NCI-H1694 treated with DMSO at 0.1 percent for 48 hours (cell line): ENCODE data around the gene AHNAK.
"Not testable (repeated sequence)": the region's sequence is repeated elsewhere in the genome, so short reads cannot be mapped to it uniquely, and the experiment has no call there.

Source experiments
- DNase-seq: peaks from one replicate; lab custom pipeline; 2025; lab: John Stamatoyannopoulos, UW

Gene AHNAK

DNA sequence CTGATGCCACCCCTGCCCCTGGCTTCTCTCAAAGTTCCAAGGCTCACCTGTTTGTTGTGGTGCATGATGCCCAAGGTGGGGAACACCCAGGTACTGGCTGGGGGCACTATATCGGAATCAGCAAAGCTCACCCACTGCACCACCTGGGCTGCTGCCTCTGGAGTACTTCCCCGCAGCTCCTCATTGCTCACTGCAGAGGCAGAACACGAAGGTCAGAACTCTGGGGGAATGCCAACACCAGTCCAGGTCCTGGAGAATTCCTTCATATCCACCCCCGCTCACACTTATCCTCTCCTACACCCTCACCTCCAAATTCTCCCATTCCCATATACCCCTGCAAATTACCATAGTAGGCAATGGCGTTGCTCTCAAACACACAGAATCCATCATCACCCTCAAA lies 24.9 kb upstream of the AHNAK start:
- DNase-seq = not testable (repeated sequence)

DNA sequence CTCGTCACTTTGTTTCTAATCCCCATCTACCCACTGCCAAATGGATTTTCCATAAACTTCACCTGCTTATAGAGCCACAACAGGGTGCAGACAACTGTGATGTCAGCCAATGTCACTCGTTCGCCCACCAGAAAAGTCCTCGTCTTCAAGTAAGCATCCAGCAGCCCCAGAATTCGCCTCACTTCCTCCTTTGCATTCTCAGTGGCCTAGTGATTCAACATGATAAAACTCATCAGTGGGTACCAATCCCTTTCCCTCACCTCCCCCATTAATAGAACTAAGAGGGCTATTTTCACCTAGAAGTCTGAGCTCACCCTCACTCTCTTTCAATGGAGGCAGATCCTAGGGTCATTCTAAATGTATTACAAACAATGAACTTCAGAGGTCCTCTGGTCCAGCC lies 24.3 kb upstream of the AHNAK start:
- DNase-seq = not testable (repeated sequence)

DNA sequence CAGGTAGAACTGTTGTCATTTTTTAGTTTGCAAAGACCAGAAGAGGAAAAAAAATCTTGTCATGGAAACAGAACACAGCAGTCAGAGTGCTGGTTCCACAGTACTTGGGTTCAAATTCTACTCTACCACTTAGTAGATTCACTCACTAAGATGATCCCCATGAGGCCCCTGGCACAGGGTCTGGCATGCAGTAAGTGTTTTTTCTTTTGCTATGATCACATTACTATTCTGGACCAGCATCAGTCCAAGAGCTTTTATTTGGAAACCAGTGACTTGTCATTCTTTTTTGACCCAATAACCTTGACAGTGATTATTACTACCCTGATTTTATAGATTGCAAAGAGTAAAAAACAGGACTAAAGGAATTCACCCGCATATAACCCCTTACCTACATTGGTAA lies 23.0 kb upstream of the AHNAK start:
- no peak for DNase-seq

DNA sequence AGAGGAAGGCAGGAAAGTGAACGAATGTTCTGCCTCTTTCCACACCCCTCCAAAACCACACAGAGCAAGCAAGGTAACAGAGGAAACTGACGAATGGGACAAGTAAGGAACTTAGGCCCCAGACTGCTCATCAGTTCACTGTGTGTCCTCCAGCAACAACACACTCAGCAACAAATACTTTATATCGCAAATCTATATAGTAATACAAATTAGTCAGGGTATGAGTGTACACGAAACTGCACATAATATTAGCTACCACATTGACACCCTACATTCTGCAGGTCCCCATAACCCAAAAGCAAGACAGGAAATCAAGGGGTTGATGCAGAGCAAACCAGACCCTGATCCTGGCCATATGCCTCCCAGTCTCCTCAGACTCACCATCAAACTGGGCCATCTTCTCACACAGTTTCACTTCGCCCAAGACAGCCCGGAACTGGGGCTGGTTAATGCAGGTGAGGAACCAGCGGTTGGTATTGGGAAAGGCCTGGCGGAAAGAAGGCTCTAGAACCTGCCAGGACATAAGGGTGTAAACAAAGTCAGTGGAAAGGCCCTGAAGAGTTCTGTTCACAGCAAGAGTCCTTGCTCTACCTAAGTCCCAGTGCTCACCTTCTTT lies 20.5 kb upstream of the AHNAK start:
- no peak for DNase-seq

DNA sequence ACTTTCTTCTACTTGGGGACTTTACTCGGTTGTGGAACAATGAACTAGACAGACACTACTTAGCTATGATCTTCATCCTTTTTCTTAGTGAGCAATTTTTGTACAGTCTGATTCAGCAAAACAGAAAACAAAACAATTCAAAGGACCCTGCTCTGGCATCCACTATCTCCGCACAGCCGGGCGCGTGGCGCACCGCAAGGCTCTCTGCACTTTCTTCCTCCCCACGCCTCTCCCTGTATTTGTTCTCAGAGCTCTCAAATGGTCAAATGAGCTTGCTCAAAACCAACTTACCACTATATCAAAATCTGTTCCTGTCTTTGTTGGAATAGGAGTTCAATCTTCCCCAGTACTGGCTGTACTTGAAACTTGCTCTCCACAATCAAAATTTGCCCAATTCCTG lies 19.6 kb upstream of the AHNAK start:
- no peak for DNase-seq

DNA sequence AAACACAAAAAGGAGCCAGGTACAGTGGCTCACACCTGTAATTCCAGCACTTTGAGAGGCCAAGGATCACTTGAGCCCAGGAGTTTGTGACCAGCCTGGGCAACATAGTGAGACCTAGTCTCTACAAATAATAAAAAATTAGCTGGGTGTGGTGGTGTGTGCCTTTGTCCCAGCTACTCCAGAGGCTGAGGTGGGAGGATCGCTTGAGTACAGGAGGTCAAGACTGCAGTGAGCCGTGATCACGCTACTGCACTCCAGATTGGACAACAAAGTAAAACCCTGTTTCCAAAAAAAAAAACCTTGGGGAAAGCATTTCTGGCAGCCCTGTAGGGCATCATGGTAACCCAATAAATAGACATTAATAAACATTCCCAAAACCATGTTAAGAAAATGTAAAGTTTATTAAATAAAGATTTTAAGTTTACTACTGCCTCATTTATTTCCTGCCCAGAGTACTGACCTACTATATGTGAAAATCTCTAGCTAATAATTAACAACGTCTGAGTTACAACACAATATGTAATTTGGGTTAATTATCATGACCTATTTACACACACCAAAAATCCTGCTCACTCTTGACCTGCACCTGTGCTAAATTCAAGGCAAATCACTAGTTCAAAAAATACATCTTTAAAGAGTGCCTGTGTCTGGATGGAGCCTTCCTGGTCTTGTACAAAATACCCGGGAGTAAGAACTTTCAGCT lies 18.6 kb upstream of the AHNAK start:
- DNase-seq = no peak

DNA sequence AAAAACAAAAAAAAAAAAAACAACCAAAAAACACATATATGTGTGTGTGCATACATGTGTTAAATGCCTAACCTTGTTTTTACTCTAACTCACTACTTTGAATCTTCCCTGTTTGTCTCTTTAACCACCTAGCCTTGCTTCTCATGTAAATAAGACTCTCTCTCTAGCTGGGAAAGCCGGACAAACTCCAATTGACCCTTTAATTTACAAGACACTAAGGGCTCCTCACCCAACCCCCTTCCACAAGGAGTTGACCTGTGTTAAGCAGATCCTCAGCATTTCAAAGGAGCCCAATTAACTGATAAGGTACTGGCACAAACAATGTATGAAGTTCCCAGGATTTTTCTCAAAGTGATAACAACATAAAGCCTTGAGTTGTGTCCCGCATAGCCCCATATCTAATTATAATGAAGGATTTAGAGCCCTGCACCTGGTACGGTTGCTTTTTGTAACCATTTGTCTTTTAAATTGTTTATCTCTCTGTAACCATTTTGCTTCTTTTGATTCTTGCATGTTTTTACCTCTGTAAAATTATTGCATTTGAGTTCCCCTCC lies 15.1 kb upstream of the AHNAK start:
- not testable (repeated sequence) for DNase-seq

DNA sequence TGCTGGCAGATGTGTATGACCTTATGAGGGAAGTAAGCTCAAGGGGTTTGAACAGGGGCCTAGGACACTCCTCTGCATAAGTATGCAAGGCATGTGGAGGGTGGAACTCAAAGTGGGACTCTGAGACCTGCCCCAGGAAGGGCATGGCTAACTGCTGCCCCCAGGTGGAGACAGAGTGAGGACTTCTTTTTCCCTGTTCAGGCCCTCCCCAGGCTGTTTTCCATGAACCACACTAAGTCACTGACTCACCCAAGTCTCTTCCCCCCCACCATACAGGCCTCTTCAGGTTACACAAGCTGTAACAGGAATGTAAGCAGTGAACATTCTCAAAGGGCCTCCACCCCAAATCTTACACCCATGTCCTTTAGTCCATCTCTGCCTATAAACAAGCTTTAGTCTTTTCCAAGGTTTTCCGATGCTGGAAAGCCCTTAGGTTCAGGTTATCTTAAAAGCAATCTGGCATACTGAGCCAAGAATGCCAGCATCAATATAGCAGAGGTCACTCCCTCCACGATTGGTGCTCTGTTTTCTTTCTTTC lies 14.0 kb upstream of the AHNAK start:
- peak; percentile 33 for DNase-seq

DNA sequence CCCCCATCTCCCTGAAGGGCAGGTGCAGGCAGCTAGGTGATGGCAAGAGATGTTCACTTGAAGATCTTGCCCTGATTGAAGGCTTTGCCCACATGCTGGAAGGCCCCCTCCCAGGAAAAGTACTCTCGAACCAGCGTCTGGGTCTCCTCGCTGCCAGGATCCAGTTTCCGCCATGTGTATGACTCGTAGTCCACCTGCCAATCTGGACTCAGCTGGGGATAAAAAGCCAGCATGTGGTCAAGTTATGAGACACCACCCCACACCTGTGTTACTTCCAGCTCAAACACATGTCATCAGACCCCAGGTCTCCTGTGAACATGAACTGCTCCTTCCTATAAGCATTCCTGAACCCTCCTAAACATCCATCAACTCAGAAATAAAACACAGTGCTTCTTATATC lies 13.0 kb upstream of the AHNAK start:
- DNase-seq = not testable (repeated sequence)

DNA sequence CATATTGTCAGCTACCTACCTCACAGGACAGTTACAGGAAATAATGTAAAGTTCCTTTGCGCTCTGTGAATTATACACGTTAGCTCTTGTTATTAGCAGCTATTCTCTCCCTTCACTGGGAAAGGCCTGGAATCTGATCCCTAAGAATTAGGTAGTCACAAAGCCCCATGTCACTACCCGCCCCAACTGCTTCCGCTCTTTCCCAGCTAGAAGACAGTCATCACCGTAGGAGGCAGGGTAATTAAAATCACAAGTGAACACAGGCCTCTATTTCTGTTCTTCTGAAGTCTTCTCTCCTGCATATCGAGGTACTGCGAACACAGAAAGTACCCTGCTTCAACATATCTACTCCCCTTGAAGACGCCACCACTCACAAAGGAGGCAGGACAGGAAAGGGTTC lies 12.6 kb upstream of the AHNAK start:
- no peak for DNase-seq

DNA sequence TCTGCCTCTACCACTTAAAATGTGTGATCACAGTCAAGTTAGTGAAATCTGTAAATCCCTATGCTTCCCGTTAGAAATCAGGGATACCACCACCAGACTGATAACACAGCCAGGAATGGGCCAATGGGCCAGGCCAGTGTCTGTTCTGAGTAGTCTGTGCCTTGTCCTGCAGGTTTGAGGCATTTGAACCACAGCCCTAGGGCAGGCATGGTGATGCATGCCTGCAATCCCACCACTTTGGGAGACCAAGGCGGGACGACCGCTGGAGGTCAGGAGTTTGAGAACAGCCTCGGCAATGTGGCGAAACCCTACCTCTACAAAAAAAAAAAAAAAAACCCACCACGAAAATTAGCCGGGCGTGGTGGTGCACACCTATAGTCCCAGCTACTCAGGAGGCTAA lies 12.1 kb upstream of the AHNAK start:
- DNase-seq = no peak

DNA sequence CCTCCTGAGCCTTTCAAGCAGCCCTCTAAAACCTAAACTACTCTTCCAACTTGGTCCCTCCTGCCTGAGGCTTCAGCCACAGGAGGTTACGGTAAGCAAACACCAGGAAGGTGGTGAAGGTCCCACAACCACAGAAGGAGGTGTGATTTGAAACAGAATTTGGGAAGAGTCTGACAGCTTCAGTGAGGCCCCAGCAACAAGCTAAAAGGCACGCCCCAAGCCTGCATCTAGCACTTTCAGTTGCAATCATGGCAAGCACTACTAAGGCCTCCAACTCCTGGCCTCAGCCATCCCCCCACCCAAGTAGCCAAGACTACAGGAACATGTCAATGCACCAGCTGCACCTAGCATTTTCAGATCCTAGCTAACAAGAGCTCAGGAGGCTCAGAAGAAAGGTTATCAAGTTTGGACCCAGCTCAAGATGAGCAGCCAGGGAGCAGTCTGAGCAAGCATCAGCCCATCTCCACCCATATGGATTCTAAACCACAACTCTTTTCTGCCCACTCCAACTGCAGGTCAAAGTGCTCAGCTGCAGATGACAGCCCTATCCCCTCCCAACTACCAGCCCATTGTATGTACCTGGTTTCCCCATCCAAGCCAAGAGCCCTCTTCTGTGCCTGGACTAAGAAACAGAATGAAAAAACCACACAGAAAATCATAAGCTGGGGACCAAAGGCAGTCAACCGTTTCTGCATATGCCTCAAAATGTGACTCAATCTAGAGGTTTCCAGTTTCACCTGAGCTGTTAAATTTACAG lies 10.4 kb upstream of the AHNAK start:
- no peak for DNase-seq

DNA sequence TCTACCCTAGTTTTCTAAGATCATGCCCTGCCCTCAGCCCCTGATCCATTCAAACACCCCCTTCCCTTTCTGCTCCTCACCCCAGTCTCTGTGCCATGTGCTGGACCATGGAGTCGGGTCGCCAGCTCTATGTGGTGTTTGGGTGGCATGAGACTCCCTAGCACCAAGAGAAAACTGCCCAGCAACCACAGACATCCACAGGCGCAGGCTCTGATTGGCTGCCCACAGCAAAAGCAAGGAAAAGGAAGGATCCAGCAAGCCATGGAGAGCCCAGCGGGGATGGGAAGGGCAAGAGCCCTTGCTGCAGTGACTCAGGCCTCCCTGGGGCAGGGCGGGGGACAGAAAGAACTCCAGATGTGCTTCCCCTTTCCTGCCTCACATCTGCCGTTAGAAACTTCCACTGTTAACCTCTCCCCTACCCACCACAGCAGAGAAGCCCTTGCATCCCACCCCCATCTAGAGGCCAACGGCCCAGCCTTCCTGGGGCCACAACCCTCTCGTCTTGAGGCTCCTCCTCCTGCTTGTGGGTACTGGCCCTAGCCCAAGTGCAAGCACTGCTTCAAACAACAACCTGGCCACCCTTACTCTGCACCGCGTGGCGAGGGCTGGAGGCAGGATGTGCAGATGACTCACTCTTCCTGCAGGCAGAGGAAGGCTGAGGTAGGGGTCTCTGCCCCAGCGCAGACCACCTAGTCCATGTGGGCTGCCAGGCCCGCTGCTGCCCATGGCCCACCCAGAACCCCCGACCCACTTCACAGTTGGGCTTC lies 9.7 kb upstream of the AHNAK start:
- no peak for DNase-seq

DNA sequence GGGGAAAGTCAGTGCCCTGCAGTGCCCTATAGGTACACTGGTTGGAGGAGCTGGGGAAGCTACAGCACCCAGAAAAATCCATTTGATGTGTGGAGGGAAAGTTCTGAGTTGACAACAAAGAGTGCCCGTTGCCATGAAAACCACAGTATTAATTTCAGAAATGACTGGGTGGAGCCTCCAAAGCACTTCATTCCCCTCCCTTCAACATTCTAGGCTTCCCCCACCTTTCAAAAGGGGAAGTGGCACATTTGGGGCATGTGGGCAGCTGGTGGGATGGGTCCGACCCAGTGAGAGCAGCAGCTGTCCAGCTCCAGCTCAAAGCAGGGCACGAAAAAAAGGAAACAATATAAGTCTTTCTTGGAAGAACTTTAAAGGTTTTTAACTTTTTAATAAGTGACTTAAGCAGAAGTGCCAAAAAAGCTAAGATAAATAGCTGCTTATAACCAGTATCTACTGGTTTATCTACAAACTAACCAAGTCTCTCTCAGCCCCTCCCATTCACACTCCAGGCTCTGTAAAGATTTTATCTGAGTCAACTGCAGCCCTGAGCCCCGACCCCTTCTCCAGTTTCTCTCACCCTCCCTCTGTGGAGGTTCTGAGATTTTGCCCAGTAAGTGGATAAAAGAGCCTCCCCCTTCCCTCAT lies 9.0 kb upstream of the AHNAK start:
- DNase-seq = no peak

DNA sequence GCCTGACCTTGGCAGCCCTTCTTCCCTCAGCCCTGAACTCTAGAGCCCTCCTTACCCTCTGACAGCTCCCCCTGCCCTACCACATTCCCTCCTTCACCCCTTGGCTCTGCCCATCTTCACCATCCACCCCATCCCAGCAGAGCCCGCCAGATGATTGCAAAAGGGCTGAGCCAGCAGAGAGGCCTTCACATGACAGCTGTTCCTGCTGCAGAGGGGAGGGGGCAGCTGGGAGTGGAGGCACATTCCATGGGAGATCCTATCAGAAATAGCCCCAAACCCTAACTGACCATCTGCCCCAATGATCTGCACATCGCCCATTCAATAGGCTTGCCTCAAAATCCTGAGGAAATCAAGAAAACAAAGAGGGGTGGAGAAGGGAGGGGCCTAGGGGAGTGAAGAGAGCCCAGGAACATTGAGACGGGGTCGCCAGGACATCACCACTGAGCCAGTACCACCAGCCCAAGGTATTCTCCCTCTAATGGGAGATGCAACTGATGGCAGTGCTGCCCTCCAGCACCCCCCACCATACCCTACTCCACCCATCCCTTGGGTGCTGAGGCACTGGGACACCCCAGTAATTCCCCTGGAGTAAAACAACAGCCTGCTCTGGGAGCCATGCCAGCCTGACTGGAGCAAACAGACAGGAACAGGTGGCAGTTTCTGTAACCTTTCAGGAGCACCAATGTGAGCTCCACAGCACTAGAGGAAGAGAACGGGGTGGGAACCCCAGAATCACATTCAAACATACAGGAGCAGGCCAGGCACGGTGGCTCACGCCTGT lies 8.0 kb upstream of the AHNAK start:
- peak; percentile 46 for DNase-seq

DNA sequence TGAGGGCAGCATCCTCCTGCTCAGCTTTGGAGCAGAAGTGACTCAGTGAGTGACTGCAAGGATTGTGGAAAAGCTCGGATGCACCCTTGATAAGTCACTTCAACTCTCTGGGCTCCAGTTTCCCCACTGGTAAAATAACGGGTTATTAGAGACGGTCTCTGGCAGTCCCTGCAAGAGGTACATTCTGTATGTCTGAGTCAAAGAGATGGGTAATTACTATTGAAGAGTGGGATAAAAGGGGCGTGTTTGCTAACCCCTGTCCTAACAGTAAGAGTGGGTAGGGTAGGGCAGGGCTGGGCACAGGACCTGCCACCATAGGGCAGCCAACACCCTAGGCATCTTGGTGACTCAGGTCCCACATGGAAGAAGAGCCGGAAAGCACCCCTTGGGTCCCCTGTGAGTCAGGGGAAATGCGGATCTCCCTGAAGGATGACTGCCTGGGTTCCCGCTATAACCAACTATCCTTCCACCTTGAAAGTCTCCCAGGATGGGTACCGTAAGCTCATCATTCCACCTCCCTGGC lies 7.3 kb upstream of the AHNAK start:
- no peak for DNase-seq

DNA sequence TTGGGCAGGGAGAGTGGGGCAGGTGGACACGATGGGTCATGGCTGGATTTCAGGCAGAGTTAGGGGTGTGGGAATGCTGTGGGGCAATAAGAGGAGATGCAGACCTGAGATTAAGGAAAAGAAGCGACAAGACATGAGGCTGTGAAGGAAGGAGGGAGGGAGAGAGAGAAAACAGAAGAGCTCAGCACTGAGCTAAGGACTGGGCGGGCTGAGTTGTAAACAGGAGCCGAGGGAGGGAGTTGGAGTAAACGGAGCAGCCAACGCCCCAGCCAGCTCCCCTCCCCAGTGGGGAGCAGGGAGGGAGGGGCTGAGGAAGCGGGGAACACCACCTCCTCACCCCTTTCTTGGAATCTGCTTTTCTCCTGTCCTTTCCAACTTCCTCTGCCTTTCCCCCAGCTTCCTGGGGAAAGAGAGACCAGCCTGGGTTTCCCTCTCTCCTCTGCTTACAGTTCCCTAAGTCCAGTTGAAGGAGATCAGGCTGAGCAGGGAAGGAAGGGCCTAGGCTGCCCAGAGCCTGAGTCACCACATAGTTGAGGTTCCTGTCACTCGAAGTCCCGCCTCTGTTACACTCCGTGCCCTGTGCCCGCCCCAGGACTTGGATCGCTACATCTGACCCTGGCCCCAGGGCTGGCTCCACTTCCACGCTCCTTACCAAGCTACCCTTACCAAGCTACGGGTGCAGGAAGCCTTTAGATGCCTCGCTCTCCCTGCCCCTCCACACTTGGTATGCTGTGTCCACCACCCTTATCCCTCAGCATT lies 6.7 kb upstream of the AHNAK start:
- DNase-seq = no peak

DNA sequence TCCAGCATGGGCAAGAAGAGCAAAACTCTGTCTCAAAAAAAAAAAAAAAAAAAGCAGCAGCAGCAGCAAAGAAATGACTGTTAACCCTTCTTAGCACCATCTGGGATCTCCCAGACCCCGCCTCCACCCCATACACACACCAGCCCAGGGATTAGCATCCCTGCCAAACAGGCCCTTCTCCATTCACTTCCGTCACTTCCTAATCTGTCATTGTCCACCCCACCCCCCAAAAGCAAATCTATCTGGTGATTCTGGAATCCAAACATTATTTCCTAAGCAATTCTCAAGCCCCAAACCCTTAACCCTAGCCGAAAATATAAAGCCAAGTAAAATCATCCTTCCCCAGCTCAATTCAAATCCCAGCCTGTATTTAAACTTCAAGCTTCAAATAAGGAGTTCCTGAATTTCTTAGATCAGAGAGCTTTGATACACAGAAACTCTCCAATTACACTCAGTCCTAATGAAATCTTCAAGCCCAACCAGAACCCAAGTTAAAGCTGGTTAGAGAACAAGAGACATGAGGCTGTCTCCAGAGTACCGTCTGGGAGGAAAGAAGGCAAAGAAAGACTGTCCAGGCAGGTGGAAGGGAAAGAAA lies 6.0 kb upstream of the AHNAK start:
- no peak for DNase-seq

DNA sequence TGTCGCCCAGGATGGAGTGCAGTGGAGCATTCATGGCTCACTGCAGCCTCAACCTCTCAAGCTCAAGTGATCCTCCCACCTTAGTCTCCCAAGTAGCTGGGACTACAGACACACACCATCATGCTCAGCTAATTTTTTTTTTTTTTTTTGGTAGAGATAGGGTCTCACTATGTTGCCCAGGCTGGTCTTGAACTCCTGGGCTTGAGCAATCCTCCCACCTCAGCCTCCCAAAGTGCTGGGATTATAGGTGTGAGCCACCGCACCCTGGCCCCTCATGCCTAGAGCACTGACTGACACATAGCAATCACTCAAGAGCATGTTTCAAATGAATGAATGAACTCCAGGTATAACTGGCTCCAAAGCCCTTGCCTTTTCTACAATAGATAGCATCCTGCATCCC lies 3.9 kb upstream of the AHNAK start:
- not testable (repeated sequence) for DNase-seq
